Smooth muscle cell (in vitro differentiated cells): Measurements from ENCODE around the gene UFD1. TPM values are rescaled to one million over a fixed set of nuclear protein-coding genes. Genes with fewer than 3 reads are reported as not detected.

Experiments
- DNase-seq: peaks from one replicate; lab custom pipeline; 2025; ENCODE audit not compliant: unreplicated experiment; lab: John Stamatoyannopoulos, UW
- H2AFZ ChIP-seq: fragments of 200-600 bp; sonication (generic); 2 replicates; pipeline ENCODE4 v1.6.0; 2016; ENCODE audit warnings: antibody characterized with exemption, low read depth, mild to moderate bottlenecking
- H3F3A ChIP-seq: fragments of 200-600 bp; sonication (generic); 2 replicates; pipeline ENCODE4 v1.6.0; 2017; ENCODE audit warnings: antibody characterized with exemption, low read depth
- H3K27ac ChIP-seq: fragments of 200-600 bp; sonication (generic); 2 replicates; pipeline ENCODE4 v1.5.1; 2016; ENCODE audit warnings: low read depth, mild to moderate bottlenecking
- H3K27me3 ChIP-seq: fragments of 200-600 bp; sonication (generic); 2 replicates; pipeline ENCODE4 v1.6.1; 2016; ENCODE audit warnings: low read depth, mild to moderate bottlenecking
- H3K36me3 ChIP-seq: fragments of 200-600 bp; sonication (generic); 2 replicates; pipeline ENCODE4 v1.5.1; 2016; ENCODE audit warnings: low read depth
- H3K4me1 ChIP-seq: fragments of 200-600 bp; sonication (generic); 2 replicates; pipeline ENCODE4 v1.5.1; 2016; ENCODE audit warnings: low read depth
- H3K4me2 ChIP-seq: fragments of 200-600 bp; sonication (generic); 2 replicates; pipeline ENCODE4 v1.6.0; 2016; ENCODE audit warnings: mild to moderate bottlenecking
- H3K4me3 ChIP-seq: fragments of 200-600 bp; sonication (generic); 2 replicates; pipeline ENCODE4 v1.5.1; 2016; ENCODE audit warnings: mild to moderate bottlenecking
- H3K79me2 ChIP-seq: fragments of 200-600 bp; sonication (generic); 2 replicates; pipeline ENCODE4 v1.6.0; 2016; ENCODE audit warnings: low read depth, mild to moderate bottlenecking
- H3K9ac ChIP-seq: fragments of 200-600 bp; sonication (generic); 2 replicates; pipeline ENCODE4 v1.6.0; 2016; ENCODE audit warnings: low read depth
- H3K9me3 ChIP-seq: fragments of 200-600 bp; sonication (generic); replicated peaks from 2 replicates; pipeline ENCODE4 v1.5.1; 2016; ENCODE audit warnings: low read depth
- H4K20me1 ChIP-seq: fragments of 200-600 bp; sonication (generic); 2 replicates; pipeline ENCODE4 v1.6.0; 2016; ENCODE audit warnings: low read depth
- CTCF ChIP-seq: fragments of 200-600 bp; sonication (generic); IDR thresholded peaks from 2 replicates; pipeline ENCODE4 v1.5.1; 2017; ENCODE audit warnings: borderline replicate concordance, mild to moderate bottlenecking, antibody characterized with exemption; ENCODE audit not compliant: insufficient read depth, poor library complexity, severe bottlenecking
- WGBS: methylation state at CpG from one replicate; pipeline ENCODE4 v1.1.7; 2016; ENCODE audit warnings: low lambda C conversion rate; 5-methylcytosine and 5-hydroxymethylcytosine counted together
- polyA plus RNA-seq: library from polyadenylated mRNA; unstranded; fragments of >200 nt; fragmentation: Nextera tagmentation; extraction: Ambion mirVana; gene quantifications from 2 replicates; pipeline ENCODE4 v1.2.1, GENCODE V29; 2016
- total RNA-seq: library from RNA; depleted of rRNA; stranded (reverse); fragments of >200 nt; gene quantifications from 2 replicates; pipeline ENCODE4 v1.2.3, GENCODE V29; 2014

Gene UFD1
- total and polyA plus RNA-seq, 2 experiments from 2014 or later = 48.1 to 111 TPM

GRCh38 chr22:19517171-19517500 lies 38.1 kb upstream of the UFD1 start:
- Histone ChIP-seq H3K9me3 (no peaks in the 10 kb centered on the region), H3K4me2 (no peak overlapping the region), H2AFZ (no peak overlapping the region), H3K36me3 (no peaks in the 10 kb centered on the region), H3K4me3 (no peak overlapping the region), H3K27ac (no peak overlapping the region), H3K27me3 (peaks cover 12% of the 10 kb centered on the region), H3K9ac (no peak overlapping the region), H3K4me1 (no peaks in the 10 kb centered on the region), H3F3A (no peaks in the 10 kb centered on the region), H4K20me1 (no peaks in the 10 kb centered on the region), H3K79me2 (no peaks in the 10 kb centered on the region)
- DNase-seq = no peak
- TF ChIP-seq CTCF = no peak
- WGBS = 99% methylated on average over 10 of the region's 10 CpGs

- 95% methylated on average over 19 of the region's 19 CpGs for WGBS
- Histone ChIP-seq H4K20me1 (no peaks in the 10 kb centered on the region), H3K9ac (no peak overlapping the region), H3K27me3 (peaks cover 6% of the 10 kb centered on the region), H3F3A (no peaks in the 10 kb centered on the region), H3K4me3 (no peak overlapping the region), H3K79me2 (no peaks in the 10 kb centered on the region), H3K36me3 (no peaks in the 10 kb centered on the region), H2AFZ (no peak overlapping the region), H3K4me1 (no peaks in the 10 kb centered on the region), H3K4me2 (no peak overlapping the region), H3K27ac (no peak overlapping the region), H3K9me3 (no peaks in the 10 kb centered on the region)
- no peak for TF ChIP-seq CTCF
- DNase-seq = no peak
These were observed 37.6 kb upstream of the UFD1 start for GRCh38 chr22:19516378-19517170.

- Histone ChIP-seq H3K27ac (no peak overlapping the region), H2AFZ (no peak overlapping the region), H3K9ac (no peak overlapping the region), H3K36me3 (no peaks in the 10 kb centered on the region), H3K79me2 (no peaks in the 10 kb centered on the region), H3K9me3 (no peaks in the 10 kb centered on the region), H3K27me3 (no peaks in the 10 kb centered on the region), H3K4me3 (no peak overlapping the region), H3K4me1 (no peaks in the 10 kb centered on the region), H3F3A (no peaks in the 10 kb centered on the region), H3K4me2 (no peak overlapping the region), H4K20me1 (no peaks in the 10 kb centered on the region)
- no peak for DNase-seq
- WGBS = 96% methylated on average over 11 of the region's 12 CpGs
- TF ChIP-seq CTCF = no peak
These were observed 36.8 kb upstream of the UFD1 start for GRCh38 chr22:19515654-19516377.
